ENCODE measurements around the gene TCP11L2.
"Not testable (repeated sequence)": the region's sequence is repeated elsewhere in the genome, so short reads cannot be mapped to it uniquely, and the experiment has no call there.

TCP11L2 gene

DNA sequence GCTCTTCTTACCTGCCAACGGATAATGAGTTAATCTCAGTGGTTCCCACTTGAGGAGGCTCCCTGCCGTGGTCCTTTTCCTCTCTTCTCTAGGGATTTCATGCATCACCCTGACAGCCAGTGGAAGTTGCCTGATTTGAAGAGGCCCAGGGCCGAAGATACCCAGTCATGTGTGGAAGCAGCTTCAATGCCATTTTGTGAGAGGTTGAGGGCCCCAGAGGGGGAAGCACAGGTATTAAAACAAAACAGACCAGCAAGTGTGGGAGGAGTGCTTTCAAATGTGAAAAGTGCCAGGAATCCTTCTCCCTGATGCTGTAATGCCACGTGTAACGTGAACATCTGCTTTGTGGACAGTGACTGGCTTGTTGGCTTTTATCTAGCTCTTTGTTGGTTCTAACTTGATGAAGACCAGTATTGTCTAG, 1.5 kb downstream of the TCP11L2 start:
- FAIRE-seq: no peak
- DNase-seq (ENCODE audit: insufficient read length, low spot score): no peak

- no peak for DNase-seq (ENCODE audit: insufficient read length, low spot score)
- FAIRE-seq: no peak
These were observed 2.3 kb downstream of the TCP11L2 start for GRCh38 chr12:106304797-106305196.

DNA sequence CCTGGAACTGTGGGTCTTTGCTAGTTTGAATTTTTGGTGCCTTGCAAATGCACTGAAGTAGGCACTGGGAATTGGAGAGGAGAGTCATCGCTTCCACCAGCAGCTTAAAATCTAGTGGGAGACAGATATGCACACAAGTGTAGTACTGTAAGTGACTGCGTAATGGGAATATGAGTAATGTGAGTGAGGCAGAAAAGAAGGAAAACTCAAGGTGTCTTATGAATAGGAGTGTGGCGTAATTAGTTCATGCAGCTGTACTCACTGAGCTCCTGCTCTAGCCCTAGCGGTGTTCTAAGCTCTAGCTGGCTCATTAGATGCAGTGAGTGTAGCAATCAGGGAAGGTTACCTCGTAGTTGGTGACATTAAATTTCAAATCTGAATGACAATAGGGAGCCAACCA, 2.8 kb downstream of the TCP11L2 start:
- no peak for FAIRE-seq
- DNase-seq (ENCODE audit: insufficient read length, low spot score): no peak

- FAIRE-seq: no peak
- DNase-seq (ENCODE audit: insufficient read length, low spot score): no peak
These were observed 4.6 kb downstream of the TCP11L2 start for GRCh38 chr12:106307181-106307580.

GRCh38 chr12:106308121-106308520, 5.6 kb downstream of the TCP11L2 start:
- DNase-seq (ENCODE audit: insufficient read length, low spot score) (no peak), FAIRE-seq (no peak)

GRCh38 chr12:106308611-106309010, 6.1 kb downstream of the TCP11L2 start:
- FAIRE-seq: no peak
- DNase-seq (ENCODE audit: insufficient read length, low spot score): no peak

DNA sequence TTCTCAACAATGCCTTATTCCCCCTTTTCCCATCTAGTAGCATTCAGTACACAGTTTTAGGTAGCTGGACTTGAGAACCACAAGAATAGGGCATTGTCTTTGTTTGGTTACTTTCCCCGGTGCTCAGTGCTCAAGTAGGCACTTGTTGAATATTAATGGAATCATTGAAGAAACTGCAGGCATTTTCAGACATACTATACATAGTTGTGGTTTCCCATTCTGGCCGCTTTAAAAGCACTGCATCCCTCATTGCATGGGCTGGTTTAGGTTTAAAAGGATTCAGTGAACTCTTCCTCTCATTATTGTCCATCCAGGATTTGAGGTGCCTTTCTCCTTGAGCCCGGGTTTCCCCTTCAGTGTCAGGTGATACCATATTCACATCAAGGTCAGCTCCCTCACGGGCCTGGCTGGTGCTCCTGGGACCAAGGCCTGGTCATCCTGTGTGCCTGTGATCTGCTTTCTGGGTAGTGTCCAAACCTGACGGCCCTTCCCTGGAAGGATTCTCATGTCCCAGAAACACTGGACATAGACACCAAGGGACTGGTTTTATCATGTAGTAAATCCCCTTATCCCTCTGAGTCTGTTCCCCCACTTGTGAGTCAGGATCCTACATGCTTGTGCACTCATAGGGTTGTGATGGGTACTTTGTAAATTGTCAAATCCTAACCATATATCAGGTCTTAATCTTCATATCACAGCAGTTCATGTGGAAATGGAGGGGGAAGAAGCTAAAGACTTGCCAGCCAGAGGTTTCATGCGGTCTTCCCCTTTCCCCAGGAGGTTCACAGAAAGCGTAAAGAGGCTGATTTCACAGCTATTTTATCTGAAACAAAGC, 7.4 kb downstream of the TCP11L2 start:
- FAIRE-seq (no peak), DNase-seq (ENCODE audit: insufficient read length, low spot score) (peak; percentile 33)

GRCh38 chr12:106310687-106311086, 8.2 kb downstream of the TCP11L2 start:
- DNase-seq (ENCODE audit: insufficient read length, low spot score) (no peak), FAIRE-seq (no peak)

GRCh38 chr12:106311139-106311538, 8.6 kb downstream of the TCP11L2 start:
- DNase-seq (ENCODE audit: insufficient read length, low spot score) (no peak), FAIRE-seq (no peak)

DNA sequence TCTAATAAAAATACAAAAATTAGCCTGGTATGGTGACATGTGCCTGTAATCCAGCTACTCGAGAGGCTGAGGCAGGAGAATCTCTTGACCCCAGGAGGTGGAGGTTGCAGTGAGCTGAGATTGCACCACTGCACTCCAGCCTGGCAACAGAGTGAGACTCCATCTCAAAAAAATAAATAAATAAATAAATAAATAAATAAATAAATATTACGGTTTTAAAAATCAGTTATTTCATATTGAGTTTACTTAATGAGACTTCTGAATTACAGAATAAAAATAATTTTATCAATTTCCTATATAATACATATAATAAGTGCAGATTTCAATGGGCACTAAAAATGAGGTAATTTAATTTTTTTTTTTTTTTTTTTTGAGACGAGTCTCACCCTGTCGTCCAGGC, 10.9 kb downstream of the TCP11L2 start:
- not testable (repeated sequence) for FAIRE-seq

DNA sequence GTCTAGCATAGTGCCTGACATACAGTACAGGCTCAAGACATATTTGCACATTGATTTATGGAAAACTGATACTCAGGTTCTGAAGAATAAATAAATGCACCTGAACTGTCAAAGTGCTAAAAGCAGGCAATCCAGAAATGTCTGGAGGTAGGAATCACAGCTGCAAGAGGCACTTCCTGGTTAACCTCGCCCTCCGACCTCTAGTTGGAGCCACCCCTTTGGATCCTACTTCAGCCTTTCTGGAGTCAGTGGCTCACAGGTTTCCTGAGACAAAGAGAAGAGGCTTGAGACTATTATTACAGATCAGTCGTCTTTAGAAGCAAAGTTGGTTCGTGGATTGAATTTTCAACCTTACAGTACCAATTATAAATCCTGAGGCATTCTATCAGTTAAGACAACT, 13.0 kb downstream of the TCP11L2 start:
- DNase-seq (ENCODE audit: insufficient read length, low spot score) (no peak), FAIRE-seq (no peak)

More for the DNA sequence above, 10.9 kb downstream of the TCP11L2 start:
- DNase-seq (ENCODE audit: insufficient read length, low spot score): not testable (repeated sequence)

DNA sequence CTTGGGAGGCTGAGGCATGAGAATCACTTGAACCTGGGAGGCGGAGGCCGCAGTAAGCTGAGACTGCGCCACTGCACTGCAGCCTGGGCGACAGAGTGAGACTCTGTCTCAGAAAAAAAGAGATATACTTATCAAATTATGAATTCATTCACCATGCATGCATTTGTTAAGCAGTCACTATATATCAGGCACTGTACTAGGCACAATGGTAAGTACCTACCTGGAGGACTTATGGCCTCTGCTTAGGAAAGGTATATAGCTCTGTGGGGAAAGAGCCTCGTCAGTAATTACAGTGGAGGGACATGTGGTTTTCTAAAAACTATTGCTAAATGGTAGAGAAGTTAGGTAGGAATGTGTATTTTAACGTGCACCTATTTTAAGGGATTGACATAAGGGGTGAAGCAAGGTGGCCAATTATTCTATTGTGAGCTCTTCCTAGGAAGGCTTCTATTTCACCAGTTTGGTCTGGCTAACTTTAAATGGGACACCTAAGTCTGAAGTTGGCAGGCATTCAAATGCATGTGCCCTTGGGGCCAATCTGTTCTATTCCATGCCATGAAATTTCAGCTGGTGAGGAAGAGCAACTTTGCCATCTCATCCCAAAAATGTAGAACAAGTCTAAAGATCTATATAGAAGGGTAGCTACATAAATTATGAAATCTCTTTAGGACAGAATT, 15.0 kb downstream of the TCP11L2 start:
- no peak for DNase-seq (ENCODE audit: insufficient read length, low spot score)
- FAIRE-seq: no peak

DNA sequence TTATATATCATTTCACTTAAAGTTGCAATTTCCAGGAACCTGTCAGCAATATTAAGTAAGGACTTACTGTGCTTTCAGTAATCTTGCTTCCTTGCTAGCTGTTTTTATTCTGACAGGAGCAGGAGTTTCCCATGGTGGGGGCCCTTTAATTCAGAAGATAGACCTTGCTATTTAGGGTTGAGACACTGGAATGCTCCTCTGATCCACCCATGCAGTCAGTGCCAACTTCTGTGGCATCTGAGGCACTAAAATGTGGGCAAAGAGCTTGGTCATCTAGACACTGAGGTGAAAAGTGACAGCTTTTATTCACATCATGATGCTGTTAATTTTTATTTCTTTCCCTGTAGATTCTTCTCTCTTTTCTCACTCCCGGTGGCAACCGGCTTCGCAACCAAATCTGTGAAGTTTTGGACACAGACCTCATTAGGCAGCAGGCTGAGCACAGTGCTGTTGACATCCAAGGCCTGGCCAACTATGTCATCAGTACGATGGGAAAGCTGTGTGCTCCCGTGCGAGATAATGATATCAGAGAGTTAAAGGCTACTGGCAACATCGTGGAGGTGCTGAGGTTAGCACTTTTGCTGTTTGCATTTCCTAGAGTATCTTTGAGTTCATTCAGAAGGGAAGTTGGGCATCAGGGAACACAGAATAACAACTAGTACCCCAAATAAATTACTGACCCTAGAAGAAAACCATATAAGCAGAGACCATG, 18.8 kb downstream of the TCP11L2 start:
- FAIRE-seq: no peak
- DNase-seq (ENCODE audit: insufficient read length, low spot score): no peak

GRCh38 chr12:106323537-106323936, 21.0 kb downstream of the TCP11L2 start:
- no peak for DNase-seq (ENCODE audit: insufficient read length, low spot score)
- FAIRE-seq: no peak

GRCh38 chr12:106327309-106327869, 24.9 kb downstream of the TCP11L2 start:
- FAIRE-seq (no peak), DNase-seq (ENCODE audit: insufficient read length, low spot score) (no peak)

DNA sequence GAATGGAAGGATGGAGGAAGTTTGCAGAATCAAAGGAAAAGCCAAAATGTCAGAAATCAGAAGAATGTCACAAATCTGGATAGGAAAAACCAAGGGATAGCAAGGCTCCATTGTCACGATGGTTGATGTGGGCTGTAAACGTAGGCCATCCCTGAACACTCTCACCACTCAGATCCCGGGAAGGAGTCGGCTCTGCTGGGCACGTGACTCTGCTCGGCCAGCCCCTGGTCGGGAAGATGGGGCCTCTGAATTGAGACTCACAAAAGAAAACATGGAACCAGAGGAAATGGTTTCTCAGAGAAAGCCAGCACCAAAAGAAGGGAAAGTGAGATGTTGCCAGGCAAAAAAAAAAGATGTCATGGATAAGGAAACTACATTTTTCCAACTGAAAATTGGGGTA, 26.2 kb downstream of the TCP11L2 start:
- DNase-seq (ENCODE audit: insufficient read length, low spot score) (no peak), FAIRE-seq (no peak)

- DNase-seq (ENCODE audit: insufficient read length, low spot score): no peak
These were observed 26.9 kb downstream of the TCP11L2 start for GRCh38 chr12:106329231-106329982.

GRCh38 chr12:106331599-106331998, 29.1 kb downstream of the TCP11L2 start:
- FAIRE-seq (no peak), DNase-seq (ENCODE audit: insufficient read length, low spot score) (no peak)

More at GRCh38 chr12:106329231-106329982, 26.9 kb downstream of the TCP11L2 start:
- no peak for FAIRE-seq

DNA sequence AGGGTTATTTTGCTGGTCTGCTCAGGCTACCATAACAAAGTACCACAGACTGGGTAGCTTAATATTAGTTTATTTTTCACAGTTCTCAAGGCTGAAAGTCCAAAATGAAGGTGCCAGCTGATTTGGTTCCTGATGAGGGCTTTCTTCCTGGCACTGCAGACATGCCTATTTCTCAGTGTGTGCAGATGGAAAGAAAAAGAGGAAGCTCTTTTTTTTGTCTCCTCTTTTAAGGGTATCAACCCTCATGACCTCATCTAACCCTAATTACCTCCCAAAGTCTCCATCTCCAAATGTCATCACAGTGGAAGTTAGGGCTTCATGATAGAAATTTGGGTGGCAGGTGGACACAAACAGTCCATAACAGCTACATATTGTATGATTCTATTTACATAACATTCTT, 30.0 kb downstream of the TCP11L2 start:
- DNase-seq (ENCODE audit: insufficient read length, low spot score): no peak
- FAIRE-seq: no peak

DNA sequence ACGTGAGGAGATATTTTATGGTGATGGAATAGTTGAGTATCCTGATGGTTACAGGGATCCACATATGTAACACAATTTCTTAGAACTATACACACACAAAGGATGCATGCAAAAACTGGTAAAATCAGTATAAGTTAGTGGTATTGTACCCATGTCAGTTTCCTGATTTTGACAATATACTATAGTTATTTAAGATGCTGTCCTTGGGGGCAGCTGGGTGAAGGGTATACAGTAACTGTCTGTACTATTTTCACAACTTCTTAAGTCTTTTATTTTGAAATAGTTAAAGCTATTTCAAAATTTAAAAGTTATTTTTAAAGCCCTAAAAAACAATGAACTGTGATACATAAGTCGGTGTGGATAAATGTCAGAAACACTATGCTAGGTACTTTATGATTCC, 30.5 kb downstream of the TCP11L2 start:
- no peak for FAIRE-seq

More for the DNA sequence above, 30.5 kb downstream of the TCP11L2 start:
- DNase-seq (ENCODE audit: insufficient read length, low spot score): no peak
